Activated T-cell treated with anti-CD3 and anti-CD28 coated beads, Interleukin-2, amount 50 U/mL, for 48 hours (primary cell): ENCODE results near the gene NKX2-1.

Experiments
- DNase-seq, 2 experiments: peaks; one replicate each; pipeline ENCODE4 v3.0.0-alpha.2; 2020

NKX2-1 gene

GRCh38 chr14:36517242-36518030 lies 2.6 kb downstream of the NKX2-1 start:
- no peak for DNase-seq

GRCh38 chr14:36516719-36517241 lies 3.3 kb downstream of the NKX2-1 start:
- no peak for DNase-seq

- DNase-seq = no peak
Measured at GRCh38 chr14:36515896-36516718, 3.9 kb downstream of the NKX2-1 start.

GRCh38 chr14:36515105-36515593 lies 4.9 kb downstream of the NKX2-1 start:
- DNase-seq = no peak

- DNase-seq = no peak
Measured at GRCh38 chr14:36514278-36515104, 5.5 kb downstream of the NKX2-1 start.

- DNase-seq = no peak
Measured at GRCh38 chr14:36513451-36514277, 6.4 kb downstream of the NKX2-1 start.

GRCh38 chr14:36513012-36513420 lies 7.0 kb downstream of the NKX2-1 start:
- no peak for DNase-seq

- no peak for DNase-seq
Measured at GRCh38 chr14:36512585-36513003, 7.4 kb downstream of the NKX2-1 start.

- DNase-seq = no peak
Measured at GRCh38 chr14:36511981-36512584, 7.9 kb downstream of the NKX2-1 start.

GRCh38 chr14:36510874-36511273 lies 9.2 kb downstream of the NKX2-1 start:
- DNase-seq = no peak

- no peak for DNase-seq
Measured at GRCh38 chr14:36510078-36510799, 9.8 kb downstream of the NKX2-1 start.

- no peak for DNase-seq
Measured at GRCh38 chr14:36509069-36509917, 10.7 kb downstream of the NKX2-1 start.

GRCh38 chr14:36508418-36509068 lies 11.5 kb downstream of the NKX2-1 start:
- DNase-seq = no peak

GRCh38 chr14:36507847-36508417 lies 12.1 kb downstream of the NKX2-1 start:
- DNase-seq = no peak

GRCh38 chr14:36506732-36507614 lies 13.1 kb downstream of the NKX2-1 start:
- no peak for DNase-seq

GRCh38 chr14:36505892-36506731 lies 13.9 kb downstream of the NKX2-1 start:
- no peak for DNase-seq
